Panc1 (cell line): ENCODE results near the gene TMEM117.

Source experiments
- POLR2AphosphoS5 ChIP-seq: IDR thresholded peaks from 2 replicates; pipeline ENCODE4 v1.6.1; 2012; ENCODE audit warnings: mild to moderate bottlenecking, low read depth, low read length, moderate library complexity
- SIN3A ChIP-seq: IDR thresholded peaks from 2 replicates; pipeline ENCODE4 v1.6.1; 2012; ENCODE audit warnings: low read depth, mild to moderate bottlenecking, low read length, moderate library complexity, borderline replicate concordance; ENCODE audit not compliant: insufficient read depth
- TF ChIP-seq, protein P1 (sequence below): fragments of 450-650 bp; IDR thresholded peaks from 2 replicates; pipeline ENCODE4 v1.5.1; 2017; ENCODE audit warnings: mild to moderate bottlenecking
- TF ChIP-seq, protein P2 (sequence below), 2 experiments: IDR thresholded peaks; 2 replicates each; pipeline ENCODE4 v1.6.1; 2011 to 2012; ENCODE audit warnings: low read depth in 2 of 2, control low read depth in 1 of 2, low read length in 1 of 2, mild to moderate bottlenecking in 1 of 2, moderate library complexity in 1 of 2; ENCODE audit not compliant: insufficient read depth in 1 of 2

DNA sequence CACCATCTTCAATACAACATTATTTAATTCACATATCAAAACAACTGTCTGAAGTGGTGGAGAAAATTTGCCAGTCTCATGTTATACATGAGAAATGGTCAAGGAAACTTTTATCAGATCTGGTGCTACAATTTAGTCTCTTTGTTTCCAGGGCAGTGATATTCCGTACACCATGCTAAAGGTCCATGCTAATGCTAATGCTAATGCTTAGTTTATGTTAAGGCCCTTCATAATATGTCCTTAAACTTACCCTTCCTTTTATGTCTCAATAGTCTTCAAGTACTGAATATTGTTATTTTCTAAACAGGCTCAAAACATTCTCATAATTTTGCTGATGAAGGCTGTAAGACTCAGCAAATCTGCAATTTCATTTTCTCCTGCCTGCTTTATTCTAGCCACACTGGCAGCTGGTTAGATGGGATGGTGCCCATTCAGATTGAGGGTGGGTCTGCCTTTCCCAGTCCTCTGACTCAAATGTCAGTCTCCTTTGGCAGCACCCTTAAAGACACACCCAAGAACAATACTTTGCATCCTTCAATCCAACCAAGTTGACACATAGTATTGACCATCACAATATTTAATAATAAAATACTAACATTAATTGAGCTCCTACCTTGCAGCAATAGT lies 59.8 kb downstream of the TMEM117 start:
- TF ChIP-seq, protein P1, sequence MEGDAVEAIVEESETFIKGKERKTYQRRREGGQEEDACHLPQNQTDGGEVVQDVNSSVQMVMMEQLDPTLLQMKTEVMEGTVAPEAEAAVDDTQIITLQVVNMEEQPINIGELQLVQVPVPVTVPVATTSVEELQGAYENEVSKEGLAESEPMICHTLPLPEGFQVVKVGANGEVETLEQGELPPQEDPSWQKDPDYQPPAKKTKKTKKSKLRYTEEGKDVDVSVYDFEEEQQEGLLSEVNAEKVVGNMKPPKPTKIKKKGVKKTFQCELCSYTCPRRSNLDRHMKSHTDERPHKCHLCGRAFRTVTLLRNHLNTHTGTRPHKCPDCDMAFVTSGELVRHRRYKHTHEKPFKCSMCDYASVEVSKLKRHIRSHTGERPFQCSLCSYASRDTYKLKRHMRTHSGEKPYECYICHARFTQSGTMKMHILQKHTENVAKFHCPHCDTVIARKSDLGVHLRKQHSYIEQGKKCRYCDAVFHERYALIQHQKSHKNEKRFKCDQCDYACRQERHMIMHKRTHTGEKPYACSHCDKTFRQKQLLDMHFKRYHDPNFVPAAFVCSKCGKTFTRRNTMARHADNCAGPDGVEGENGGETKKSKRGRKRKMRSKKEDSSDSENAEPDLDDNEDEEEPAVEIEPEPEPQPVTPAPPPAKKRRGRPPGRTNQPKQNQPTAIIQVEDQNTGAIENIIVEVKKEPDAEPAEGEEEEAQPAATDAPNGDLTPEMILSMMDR, result no peak
- TF ChIP-seq, protein P2, sequence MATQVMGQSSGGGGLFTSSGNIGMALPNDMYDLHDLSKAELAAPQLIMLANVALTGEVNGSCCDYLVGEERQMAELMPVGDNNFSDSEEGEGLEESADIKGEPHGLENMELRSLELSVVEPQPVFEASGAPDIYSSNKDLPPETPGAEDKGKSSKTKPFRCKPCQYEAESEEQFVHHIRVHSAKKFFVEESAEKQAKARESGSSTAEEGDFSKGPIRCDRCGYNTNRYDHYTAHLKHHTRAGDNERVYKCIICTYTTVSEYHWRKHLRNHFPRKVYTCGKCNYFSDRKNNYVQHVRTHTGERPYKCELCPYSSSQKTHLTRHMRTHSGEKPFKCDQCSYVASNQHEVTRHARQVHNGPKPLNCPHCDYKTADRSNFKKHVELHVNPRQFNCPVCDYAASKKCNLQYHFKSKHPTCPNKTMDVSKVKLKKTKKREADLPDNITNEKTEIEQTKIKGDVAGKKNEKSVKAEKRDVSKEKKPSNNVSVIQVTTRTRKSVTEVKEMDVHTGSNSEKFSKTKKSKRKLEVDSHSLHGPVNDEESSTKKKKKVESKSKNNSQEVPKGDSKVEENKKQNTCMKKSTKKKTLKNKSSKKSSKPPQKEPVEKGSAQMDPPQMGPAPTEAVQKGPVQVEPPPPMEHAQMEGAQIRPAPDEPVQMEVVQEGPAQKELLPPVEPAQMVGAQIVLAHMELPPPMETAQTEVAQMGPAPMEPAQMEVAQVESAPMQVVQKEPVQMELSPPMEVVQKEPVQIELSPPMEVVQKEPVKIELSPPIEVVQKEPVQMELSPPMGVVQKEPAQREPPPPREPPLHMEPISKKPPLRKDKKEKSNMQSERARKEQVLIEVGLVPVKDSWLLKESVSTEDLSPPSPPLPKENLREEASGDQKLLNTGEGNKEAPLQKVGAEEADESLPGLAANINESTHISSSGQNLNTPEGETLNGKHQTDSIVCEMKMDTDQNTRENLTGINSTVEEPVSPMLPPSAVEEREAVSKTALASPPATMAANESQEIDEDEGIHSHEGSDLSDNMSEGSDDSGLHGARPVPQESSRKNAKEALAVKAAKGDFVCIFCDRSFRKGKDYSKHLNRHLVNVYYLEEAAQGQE (IDR thresholded peaks at IDR 0.05; ENCODE audit: insufficient read depth in 1 of 2, low read depth in 2 of 2, low read length in 1 of 2), result no peak
- TF ChIP-seq SIN3A (no peak), POLR2AphosphoS5 (no peak)
